SK-N-SH (cell line): ENCODE measurements around the gene INPP5E. TPM values are rescaled to one million over a fixed set of nuclear protein-coding genes. Genes with fewer than 3 reads are reported as not detected.

Source experiments
- CTCF ChIA-PET: fragments of 300-600, 350-600 bp; formaldehyde crosslinking; extraction: SDS; loops from one replicate; lab custom pipeline; 2021; lab: Yijun Ruan, JAX
- POLR2A ChIA-PET: fragments of 350-600 bp; sonication (Branson Sonifier 250); formaldehyde crosslinking; extraction: SDS; loops from one replicate; lab custom pipeline; 2020; ENCODE audit warnings: antibody characterized with exemption, inconsistent platforms; lab: Yijun Ruan, JAX
- DNase-seq: peaks from one replicate; pipeline ENCODE4 v3.0.0; 2012
- H2AFZ ChIP-seq: fragments of 200-600 bp; sonication (generic); 2 replicates; pipeline ENCODE4 v1.8.1; 2016; ENCODE audit warnings: antibody characterized with exemption, mild to moderate bottlenecking, low read depth
- H3F3A ChIP-seq: fragments of 200-600 bp; sonication (generic); replicated peaks from 2 replicates; pipeline ENCODE3; 2016; ENCODE audit warnings: antibody characterized with exemption, mild to moderate bottlenecking; ENCODE audit not compliant: insufficient read depth
- H3K27ac ChIP-seq, 2 experiments: fragments of 200-500 bp in 1 of 2; fragments of 200-600 bp in 1 of 2; sonication (Bioruptor generic) in 1 of 2; sonication (generic), shearing (Covaris generic) in 1 of 2; 2 replicates each; pipeline versions ENCODE4 v1.5.1 to v1.6.1; 2014 to 2016; ENCODE audit warnings: low read depth in 2 of 2, inconsistent platforms in 1 of 2, low read length in 1 of 2, mild to moderate bottlenecking in 1 of 2, mixed read lengths in 1 of 2
- H3K27me3 ChIP-seq: fragments of 200-600 bp; sonication (generic), shearing (Covaris generic); 2 replicates; pipeline ENCODE4 v1.6.1; 2016; ENCODE audit warnings: mixed run types; ENCODE audit not compliant: insufficient read depth
- H3K36me3 ChIP-seq, 2 experiments: fragments of 200-500 bp in 1 of 2; fragments of 200-600 bp in 1 of 2; sonication (Bioruptor generic) in 1 of 2; sonication (generic) in 1 of 2; replicated peaks in 1 of 2; 2 replicates each; pipeline versions ENCODE3 to v1.5.1; 2014 to 2016; ENCODE audit warnings: low read length in 1 of 2, mild to moderate bottlenecking in 1 of 2; ENCODE audit not compliant: insufficient read depth in 2 of 2, control insufficient read depth in 1 of 2
- H3K4me1 ChIP-seq, 2 experiments: fragments of 200-500 bp in 1 of 2; fragments of 200-600 bp in 1 of 2; sonication (Bioruptor generic) in 1 of 2; sonication (generic), shearing (Covaris generic) in 1 of 2; 2 replicates each; pipeline versions ENCODE4 v1.5.1 to v1.6.1; 2014 to 2016; ENCODE audit warnings: low read depth in 1 of 2, low read length in 1 of 2, mixed run types in 1 of 2; ENCODE audit not compliant: insufficient read depth in 2 of 2, control insufficient read depth in 1 of 2
- H3K4me2 ChIP-seq: fragments of 200-600 bp; sonication (generic), shearing (Covaris generic); 2 replicates; pipeline ENCODE4 v1.6.1; 2017; ENCODE audit warnings: mixed run types
- H3K4me3 ChIP-seq, 2 experiments: fragments of 200-500 bp in 1 of 2; fragments of 200-600 bp in 1 of 2; sonication (Bioruptor generic) in 1 of 2; sonication (generic), shearing (Covaris generic) in 1 of 2; 2 replicates each; pipeline versions ENCODE4 v1.5.1 to v1.8.1; 2014 to 2016; ENCODE audit warnings: low read depth in 2 of 2, inconsistent platforms in 1 of 2, low read length in 1 of 2, mild to moderate bottlenecking in 1 of 2, mixed read lengths in 1 of 2, moderate library complexity in 1 of 2
- H3K79me2 ChIP-seq: fragments of 200-600 bp; sonication (generic); 2 replicates; pipeline ENCODE4 v1.8.1; 2017; ENCODE audit warnings: mild to moderate bottlenecking; ENCODE audit not compliant: insufficient read depth
- H3K9ac ChIP-seq: fragments of 200-600 bp; sonication (generic); 2 replicates; pipeline ENCODE4 v1.6.1; 2017; ENCODE audit warnings: mixed run types
- H3K9me2 ChIP-seq: fragments of 200-600 bp; sonication (generic); 2 replicates; pipeline ENCODE4 v1.6.1; 2017; ENCODE audit warnings: mixed run types
- H3K9me3 ChIP-seq: fragments of 200-600 bp; sonication (generic); 2 replicates; pipeline ENCODE4 v1.6.1; 2017; ENCODE audit warnings: mixed run types, mild to moderate bottlenecking, moderate library complexity
- H4K20me1 ChIP-seq: fragments of 200-600 bp; sonication (generic); 2 replicates; pipeline ENCODE4 v1.6.1; 2017; ENCODE audit warnings: mild to moderate bottlenecking, mixed run types; ENCODE audit not compliant: insufficient read depth
- CHD2 ChIP-seq: fragments of 150-350 bp; IDR thresholded peaks from 2 replicates; pipeline ENCODE4 v1.6.1; 2018; ENCODE audit warnings: low read length; ENCODE audit not compliant: partially characterized antibody
- ELF1 ChIP-seq: IDR thresholded peaks from 2 replicates; pipeline ENCODE4 v1.4.0; 2012
- FOXM1 ChIP-seq: IDR thresholded peaks from 2 replicates; pipeline ENCODE4 v1.4.0; 2012; ENCODE audit warnings: low read depth, mild to moderate bottlenecking
- GABPA ChIP-seq: IDR thresholded peaks from 2 replicates; pipeline ENCODE4 v1.4.0; 2012; ENCODE audit warnings: low read depth, mild to moderate bottlenecking
- MEF2A ChIP-seq: IDR thresholded peaks from 2 replicates; pipeline ENCODE4 v1.4.0; 2012; ENCODE audit warnings: low read depth, borderline replicate concordance
- MXI1 ChIP-seq: IDR thresholded peaks from 2 replicates; pipeline ENCODE4 v1.6.1; 2012; ENCODE audit warnings: mild to moderate bottlenecking, low read depth, low read length, improper control_type of control experiment
- NFIC ChIP-seq: IDR thresholded peaks from 2 replicates; pipeline ENCODE4 v1.4.0; 2012; ENCODE audit warnings: borderline replicate concordance
- NRF1 ChIP-seq: IDR thresholded peaks from 2 replicates; pipeline ENCODE4 v1.6.1; 2012; ENCODE audit warnings: low read depth, mild to moderate bottlenecking, low read length
- POLR2AphosphoS5 ChIP-seq: IDR thresholded peaks from 2 replicates; pipeline ENCODE4 v1.6.1; 2012; ENCODE audit warnings: low read depth, low read length
- RFX5 ChIP-seq: IDR thresholded peaks from 2 replicates; pipeline ENCODE4 v1.6.1; 2012; ENCODE audit warnings: mild to moderate bottlenecking, improper control_type of control experiment, low read length
- SIN3A ChIP-seq: IDR thresholded peaks from 2 replicates; pipeline ENCODE4 v1.6.1; 2012; ENCODE audit warnings: low read depth, mild to moderate bottlenecking, low read length, moderate library complexity, borderline replicate concordance
- TAF1 ChIP-seq: IDR thresholded peaks from 2 replicates; pipeline ENCODE4 v1.6.1; 2012; ENCODE audit warnings: low read depth, mild to moderate bottlenecking, low read length, moderate library complexity, borderline replicate concordance
- TCF12 ChIP-seq: IDR thresholded peaks from 2 replicates; pipeline ENCODE4 v1.4.0; 2012
- TEAD4 ChIP-seq: IDR thresholded peaks from 2 replicates; pipeline ENCODE4 v1.4.0; 2012; ENCODE audit warnings: mild to moderate bottlenecking, borderline replicate concordance; ENCODE audit not compliant: insufficient read depth
- YY1 ChIP-seq: IDR thresholded peaks from 2 replicates; pipeline ENCODE4 v1.4.0; 2012; ENCODE audit warnings: low read depth, mild to moderate bottlenecking
- WGBS: methylation state at CpG from one replicate; pipeline ENCODE4 v1.1.6; 2017; ENCODE audit warnings: low lambda C conversion rate; 5-methylcytosine and 5-hydroxymethylcytosine counted together
- polyA plus RNA-seq, 3 experiments: library from polyadenylated mRNA; depleted of rRNA; stranded (reverse); fragments of >200 nt; gene quantifications; 2 replicates each; pipeline ENCODE4 v1.2.3, GENCODE V29; 2012
- TF ChIP-seq, protein P1 (sequence below): IDR thresholded peaks from 2 replicates; pipeline ENCODE4 v1.4.0; 2012; ENCODE audit warnings: low read depth
- TF ChIP-seq, protein P2 (sequence below): IDR thresholded peaks from 2 replicates; pipeline ENCODE4; 2012
- TF ChIP-seq, protein P3 (sequence below): fragments of 150-350 bp; IDR thresholded peaks from 2 replicates; pipeline ENCODE4 v1.6.1; 2017; ENCODE audit warnings: antibody characterized with exemption, low read length, low read depth, borderline replicate concordance
- TF ChIP-seq, protein P4 (sequence below): IDR thresholded peaks from 2 replicates; pipeline ENCODE4 v1.4.0; 2012; ENCODE audit warnings: low read depth, borderline replicate concordance
- TF ChIP-seq, protein P5 (sequence below): fragments of 200-600 bp; sonication (generic); IDR thresholded peaks from 2 replicates; pipeline ENCODE4 v1.6.1; 2017; ENCODE audit warnings: antibody characterized with exemption, mild to moderate bottlenecking, moderate library complexity

The INPP5E gene
- polyA plus RNA-seq, 1 of the 3 experiments (the other 2 are of a cell fraction) = 12.8 TPM

DNA sequence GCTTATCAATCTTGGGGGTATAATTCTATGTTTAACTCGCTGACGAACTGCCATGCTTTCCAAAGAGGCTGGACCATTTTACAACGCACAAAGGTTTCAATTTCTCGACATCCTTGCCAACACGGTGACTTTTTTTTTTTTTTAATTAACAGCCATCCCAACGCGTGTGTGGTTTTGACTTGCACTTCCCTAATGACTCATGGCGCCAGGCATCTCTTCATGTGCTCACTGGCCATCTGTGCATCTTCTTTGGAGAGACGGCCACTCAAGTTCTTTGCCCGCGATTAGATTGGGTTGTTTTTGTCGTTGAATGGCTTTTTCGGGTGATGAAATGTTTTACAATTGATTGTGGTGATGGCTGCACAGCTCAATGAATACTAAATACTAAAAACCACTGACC is 53.6 kb downstream of the INPP5E start:
- 92% methylated on average over 13 of the region's 13 CpGs for WGBS
- H3K9me3 ChIP-seq = no peaks in the 10 kb centered on the region
- H3K27me3 ChIP-seq = no peaks in the 10 kb centered on the region
- DNase-seq = no peak
- no peak overlapping the region for H3K9ac ChIP-seq
- H3K9me2 ChIP-seq = no peaks in the 10 kb centered on the region
- POLR2A ChIA-PET = interaction anchor here (3.0 kb wide), 1 partner anchor 20 kb away, joined by 11 read pairs; no protein-coding TSS in a partner anchor
- no peak overlapping the region for H2AFZ ChIP-seq
- H3K36me3 ChIP-seq = peaks cover 28 to 60% of the 10 kb centered on the region in 2 experiments
- H3K79me2 ChIP-seq = no peaks in the 10 kb centered on the region
- no peak overlapping the region for H3K27ac ChIP-seq
- TF ChIP-seq, protein P1, sequence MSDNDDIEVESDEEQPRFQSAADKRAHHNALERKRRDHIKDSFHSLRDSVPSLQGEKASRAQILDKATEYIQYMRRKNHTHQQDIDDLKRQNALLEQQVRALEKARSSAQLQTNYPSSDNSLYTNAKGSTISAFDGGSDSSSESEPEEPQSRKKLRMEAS = no peak
- no peak for TF ChIP-seq POLR2AphosphoS5
- TF ChIP-seq TAF1 = no peak
- TF ChIP-seq GABPA = no peak
- TF ChIP-seq SIN3A = no peak
- no peak for TF ChIP-seq MXI1
- TF ChIP-seq, protein P2, sequence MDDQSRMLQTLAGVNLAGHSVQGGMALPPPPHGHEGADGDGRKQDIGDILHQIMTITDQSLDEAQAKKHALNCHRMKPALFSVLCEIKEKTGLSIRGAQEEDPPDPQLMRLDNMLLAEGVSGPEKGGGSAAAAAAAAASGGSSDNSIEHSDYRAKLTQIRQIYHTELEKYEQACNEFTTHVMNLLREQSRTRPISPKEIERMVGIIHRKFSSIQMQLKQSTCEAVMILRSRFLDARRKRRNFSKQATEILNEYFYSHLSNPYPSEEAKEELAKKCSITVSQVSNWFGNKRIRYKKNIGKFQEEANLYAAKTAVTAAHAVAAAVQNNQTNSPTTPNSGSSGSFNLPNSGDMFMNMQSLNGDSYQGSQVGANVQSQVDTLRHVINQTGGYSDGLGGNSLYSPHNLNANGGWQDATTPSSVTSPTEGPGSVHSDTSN = no peak
- no peak for TF ChIP-seq MEF2A
- no peak for TF ChIP-seq YY1
- TF ChIP-seq TEAD4 = no peak
- TF ChIP-seq, protein P3, sequence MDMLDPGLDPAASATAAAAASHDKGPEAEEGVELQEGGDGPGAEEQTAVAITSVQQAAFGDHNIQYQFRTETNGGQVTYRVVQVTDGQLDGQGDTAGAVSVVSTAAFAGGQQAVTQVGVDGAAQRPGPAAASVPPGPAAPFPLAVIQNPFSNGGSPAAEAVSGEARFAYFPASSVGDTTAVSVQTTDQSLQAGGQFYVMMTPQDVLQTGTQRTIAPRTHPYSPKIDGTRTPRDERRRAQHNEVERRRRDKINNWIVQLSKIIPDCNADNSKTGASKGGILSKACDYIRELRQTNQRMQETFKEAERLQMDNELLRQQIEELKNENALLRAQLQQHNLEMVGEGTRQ = no peak
- TF ChIP-seq, protein P4, sequence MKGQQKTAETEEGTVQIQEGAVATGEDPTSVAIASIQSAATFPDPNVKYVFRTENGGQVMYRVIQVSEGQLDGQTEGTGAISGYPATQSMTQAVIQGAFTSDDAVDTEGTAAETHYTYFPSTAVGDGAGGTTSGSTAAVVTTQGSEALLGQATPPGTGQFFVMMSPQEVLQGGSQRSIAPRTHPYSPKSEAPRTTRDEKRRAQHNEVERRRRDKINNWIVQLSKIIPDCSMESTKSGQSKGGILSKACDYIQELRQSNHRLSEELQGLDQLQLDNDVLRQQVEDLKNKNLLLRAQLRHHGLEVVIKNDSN = no peak
- no peak for TF ChIP-seq TCF12
- H3F3A ChIP-seq = peaks cover 10% of the 10 kb centered on the region
- CTCF ChIA-PET = interaction anchor here (0.7 to 1.5 kb wide), 5 partner anchors 17 to 246 kb away, joined by 3 to 6 read pairs (median 3); partner anchors contain the start of gene DNLZ
- H3K4me2 ChIP-seq = no peak overlapping the region
- no peaks in the 10 kb centered on the region for H4K20me1 ChIP-seq
- no peaks in the 10 kb centered on the region for H3K4me1 ChIP-seq
- H3K4me3 ChIP-seq = no peak overlapping the region

DNA sequence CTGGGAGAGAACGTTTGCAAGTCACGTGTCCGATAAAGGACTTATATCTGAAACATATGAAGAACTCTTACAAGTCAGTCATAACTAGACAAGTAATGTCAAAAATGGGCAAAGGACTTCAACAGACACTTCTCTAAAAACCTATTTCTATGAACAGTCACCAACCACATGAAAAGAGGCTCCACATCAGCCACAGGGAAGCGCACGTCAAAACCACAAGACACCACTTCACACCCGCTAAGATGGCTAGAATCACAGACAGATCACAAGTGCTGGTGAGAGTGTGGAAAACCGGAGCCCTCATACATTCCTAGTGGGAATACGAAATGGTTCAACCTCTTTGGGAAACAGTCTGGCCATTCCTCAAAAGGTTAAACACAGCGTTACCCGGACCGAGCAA is 54.6 kb downstream of the INPP5E start:
- H3K9ac ChIP-seq = no peak overlapping the region
- H3K9me3 ChIP-seq = no peaks in the 10 kb centered on the region
- H3K4me2 ChIP-seq = no peak overlapping the region
- no peak for DNase-seq
- no peaks in the 10 kb centered on the region for H3K79me2 ChIP-seq
- 94% methylated on average over 11 of the region's 11 CpGs for WGBS
- H3K4me1 ChIP-seq = no peaks in the 10 kb centered on the region
- H3K4me3 ChIP-seq = no peak overlapping the region
- no peaks in the 10 kb centered on the region for H4K20me1 ChIP-seq
- H3K36me3 ChIP-seq = peaks cover 25 to 68% of the 10 kb centered on the region in 2 experiments
- peaks cover 10% of the 10 kb centered on the region for H3F3A ChIP-seq
- POLR2A ChIA-PET = interaction anchor here (3.0 kb wide), 1 partner anchor 19 kb away, joined by 11 read pairs; no protein-coding TSS in a partner anchor
- CTCF ChIA-PET = interaction anchor here (0.9 to 1.9 kb wide), 5 partner anchors 10 to 247 kb away, joined by 3 to 5 read pairs (median 3); partner anchors contain the start of gene CARD9
- H3K27ac ChIP-seq = no peak overlapping the region
- TF ChIP-seq, protein P4 = no peak
- TF ChIP-seq NRF1 (no peak), RFX5 (no peak), FOXM1 (no peak), NFIC (no peak), POLR2AphosphoS5 (no peak), CHD2 (no peak), MEF2A (no peak), MXI1 (no peak), SIN3A (no peak), ELF1 (no peak)
- TF ChIP-seq, protein P5, sequence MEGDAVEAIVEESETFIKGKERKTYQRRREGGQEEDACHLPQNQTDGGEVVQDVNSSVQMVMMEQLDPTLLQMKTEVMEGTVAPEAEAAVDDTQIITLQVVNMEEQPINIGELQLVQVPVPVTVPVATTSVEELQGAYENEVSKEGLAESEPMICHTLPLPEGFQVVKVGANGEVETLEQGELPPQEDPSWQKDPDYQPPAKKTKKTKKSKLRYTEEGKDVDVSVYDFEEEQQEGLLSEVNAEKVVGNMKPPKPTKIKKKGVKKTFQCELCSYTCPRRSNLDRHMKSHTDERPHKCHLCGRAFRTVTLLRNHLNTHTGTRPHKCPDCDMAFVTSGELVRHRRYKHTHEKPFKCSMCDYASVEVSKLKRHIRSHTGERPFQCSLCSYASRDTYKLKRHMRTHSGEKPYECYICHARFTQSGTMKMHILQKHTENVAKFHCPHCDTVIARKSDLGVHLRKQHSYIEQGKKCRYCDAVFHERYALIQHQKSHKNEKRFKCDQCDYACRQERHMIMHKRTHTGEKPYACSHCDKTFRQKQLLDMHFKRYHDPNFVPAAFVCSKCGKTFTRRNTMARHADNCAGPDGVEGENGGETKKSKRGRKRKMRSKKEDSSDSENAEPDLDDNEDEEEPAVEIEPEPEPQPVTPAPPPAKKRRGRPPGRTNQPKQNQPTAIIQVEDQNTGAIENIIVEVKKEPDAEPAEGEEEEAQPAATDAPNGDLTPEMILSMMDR = no peak
- TF ChIP-seq, protein P1 = no peak
- no peak overlapping the region for H2AFZ ChIP-seq
- no peaks in the 10 kb centered on the region for H3K27me3 ChIP-seq
- H3K9me2 ChIP-seq = no peaks in the 10 kb centered on the region
